K562 (cell line): Measurements from ENCODE around the gene PLEKHM2. TPM values are rescaled to one million over a fixed set of nuclear protein-coding genes. Genes with fewer than 3 reads are reported as not detected.

Experiments
- ATAC-seq: fragments of 200-7000 bp; cut with Tn5 transposase; 3 replicates; pipeline ENCODE4 v1.9.1; 2020; ENCODE audit warnings: moderate library complexity
- BruUV-seq: library from RNA; stranded (reverse); fragments of 400-500 nt; replicated peaks from 2 replicates; lab custom pipeline; 2021; lab: Mats Ljungman, UMichigan
- CTCF ChIA-PET: fragments of 300-600 bp; formaldehyde crosslinking; extraction: SDS; loops from one replicate; lab custom pipeline; 2021; ENCODE audit warnings: low intra/inter-chr PET ratio; lab: Yijun Ruan, JAX
- POLR2A ChIA-PET: fragments of 300-600, 350-650 bp; sonication (Branson Sonifier 250); formaldehyde crosslinking; extraction: SDS; loops from one replicate; lab custom pipeline; 2021; ENCODE audit warnings: antibody characterized with exemption, inconsistent platforms; lab: Yijun Ruan, JAX
- DNase-seq, 4 experiments: peaks; one replicate each; pipeline versions ENCODE4 v3.0.0 to v3.0.0-alpha.2; 2011 to 2018; ENCODE audit warnings: low spot score in 3 of 4, mixed read lengths in 3 of 4; ENCODE audit errors: extremely low read depth in 1 of 4
- FAIRE-seq: peaks from 2 replicates; lab custom pipeline; 2011; peaks lifted over from hg19 to GRCh38; lab: Jason Lieb, UNC
- H2AFZ ChIP-seq: 2 replicates; pipeline ENCODE4 v1.6.0; 2011; ENCODE audit warnings: low read depth, low read length, control low read depth, inconsistent platforms
- H3K27ac ChIP-seq: fragments of 200-600 bp; 3 replicates; pipeline ENCODE4 v1.8.0; 2011; ENCODE audit warnings: low read depth, mild to moderate bottlenecking, control low read depth, inconsistent platforms, low read length, moderate library complexity, mixed read lengths; ENCODE audit errors: extremely low read depth
- H3K27me3 ChIP-seq, 2 experiments: fragments of 300-600 bp in 1 of 2; 2 replicates in 1 of 2; 3 replicates in 1 of 2; pipeline versions ENCODE4 v1.6.0 to v1.8.0; 2011; ENCODE audit warnings: inconsistent platforms in 2 of 2, low read length in 2 of 2, mild to moderate bottlenecking in 1 of 2, mixed read lengths in 1 of 2, moderate library complexity in 1 of 2; ENCODE audit not compliant: control insufficient read depth in 2 of 2, insufficient read depth in 2 of 2
- H3K36me3 ChIP-seq: fragments of 300-600 bp; 3 replicates; pipeline ENCODE4 v1.8.0; 2011; ENCODE audit warnings: mild to moderate bottlenecking, low read length, inconsistent platforms; ENCODE audit not compliant: control insufficient read depth, insufficient read depth
- H3K4me1 ChIP-seq, 2 experiments: fragments of 200-600 bp in 1 of 2; replicated peaks in 1 of 2; 2 replicates in 1 of 2; 3 replicates in 1 of 2; pipeline versions ENCODE4 v1.5.1 to v1.8.0; 2011; ENCODE audit warnings: inconsistent platforms in 2 of 2, low read length in 2 of 2, mild to moderate bottlenecking in 1 of 2, mixed read lengths in 1 of 2, moderate library complexity in 1 of 2; ENCODE audit not compliant: control insufficient read depth in 2 of 2, insufficient read depth in 2 of 2
- H3K4me2 ChIP-seq: 2 replicates; pipeline ENCODE4 v1.6.1; 2011; ENCODE audit warnings: low read length, control low read depth, inconsistent platforms, mixed read lengths; ENCODE audit not compliant: insufficient read depth
- H3K4me3 ChIP-seq: fragments of 200-600 bp; sonication (generic), shearing (Covaris generic); 2 replicates; pipeline ENCODE4 v1.5.1; 2016; ENCODE audit warnings: control low read depth, inconsistent platforms
- H3K79me2 ChIP-seq: fragments of 200-600 bp; 3 replicates; pipeline ENCODE4 v1.8.0; 2011; ENCODE audit warnings: low read length, inconsistent platforms; ENCODE audit not compliant: control insufficient read depth, insufficient read depth
- H3K9ac ChIP-seq, 2 experiments: 2 replicates each; pipeline versions ENCODE4 v1.6.0 to v1.6.1; 2011; ENCODE audit warnings: low read depth in 2 of 2, low read length in 2 of 2, control low read depth in 1 of 2, inconsistent platforms in 1 of 2, mild to moderate bottlenecking in 1 of 2, mixed read lengths in 1 of 2; ENCODE audit not compliant: insufficient read depth in 1 of 2
- H3K9me1 ChIP-seq: one replicate; pipeline ENCODE4 v1.6.0; 2011; ENCODE audit warnings: inconsistent platforms, mild to moderate bottlenecking, low read length, moderate library complexity; ENCODE audit not compliant: control insufficient read depth, insufficient read depth
- H3K9me3 ChIP-seq: replicated peaks from 2 replicates; pipeline ENCODE4 v1.5.1; 2011; ENCODE audit warnings: low read depth, low read length, inconsistent platforms; ENCODE audit not compliant: control insufficient read depth, insufficient read depth
- H4K20me1 ChIP-seq: replicated peaks from 2 replicates; pipeline ENCODE4 v1.6.1; 2011; ENCODE audit warnings: low read length, inconsistent platforms, mixed read lengths; ENCODE audit not compliant: control insufficient read depth, insufficient read depth
- ADNP ChIP-seq: fragments of 200-800 bp; sonication (Bioruptor generic); IDR thresholded peaks from 2 replicates; pipeline ENCODE4 v1.6.1; 2016; ENCODE audit warnings: missing genetic modification characterization, missing compliant biosample characterization
- ARID3A ChIP-seq: IDR thresholded peaks from 2 replicates; pipeline ENCODE4 v1.6.1; 2012; ENCODE audit warnings: low read depth, low read length, improper control_type of control experiment, borderline replicate concordance
- GATA2 ChIP-seq: sonication (generic); formaldehyde crosslinking; IDR thresholded peaks from 2 replicates; pipeline ENCODE4 v1.4.0; 2020; ENCODE audit warnings: mild to moderate bottlenecking, missing genetic modification reagents
- KDM2B ChIP-seq: fragments of 250-450 bp; sonication (Bioruptor Pico); IDR thresholded peaks from 2 replicates; pipeline ENCODE4 v1.8.0; 2021; ENCODE audit warnings: mild to moderate bottlenecking, moderate library complexity
- MBD1 ChIP-seq: fragments of 250-450 bp; sonication (Bioruptor Pico); IDR thresholded peaks from 2 replicates; pipeline ENCODE4 v1.8.0; 2022; ENCODE audit warnings: inconsistent platforms
- PATZ1 ChIP-seq: fragments of 250-450 bp; sonication (Bioruptor Pico); IDR thresholded peaks from 2 replicates; pipeline ENCODE4 v1.5.0; 2020; ENCODE audit warnings: mild to moderate bottlenecking, borderline replicate concordance
- PML ChIP-seq: IDR thresholded peaks from 2 replicates; pipeline ENCODE4 v1.6.1; 2012; ENCODE audit warnings: low read length, inconsistent platforms
- SIN3A ChIP-seq, 2 experiments: fragments of 150-350 bp in 1 of 2; IDR thresholded peaks; 2 replicates each; pipeline ENCODE4 v1.6.1; 2011 to 2016; ENCODE audit warnings: borderline replicate concordance in 2 of 2, low read depth in 2 of 2, low read length in 2 of 2, mild to moderate bottlenecking in 2 of 2, moderate library complexity in 2 of 2; ENCODE audit not compliant: control insufficient read depth in 1 of 2
- TCF15 ChIP-seq: fragments of 250-450 bp; sonication (Bioruptor Pico); IDR thresholded peaks from 2 replicates; pipeline ENCODE4 v1.8.0; 2022; ENCODE audit warnings: moderate library complexity, mild to moderate bottlenecking, inconsistent platforms
- TGIF2 ChIP-seq: sonication (generic); formaldehyde crosslinking; IDR thresholded peaks from 2 replicates; pipeline ENCODE4 v1.8.1; 2022; ENCODE audit warnings: mild to moderate bottlenecking, missing genetic modification reagents, moderate library complexity
- XRCC5 ChIP-seq: fragments of 200-400 bp; formaldehyde crosslinking; IDR thresholded peaks from 2 replicates; pipeline ENCODE4 v1.6.1; 2017; ENCODE audit warnings: low read depth, mild to moderate bottlenecking, low read length
- ZBTB49 ChIP-seq: sonication (generic); formaldehyde crosslinking; IDR thresholded peaks from 2 replicates; pipeline ENCODE4 v1.8.0; 2022; ENCODE audit warnings: missing genetic modification reagents, mild to moderate bottlenecking, borderline replicate concordance
- ZNF444 ChIP-seq: fragments of 250-450 bp; sonication (Bioruptor Pico); IDR thresholded peaks from 2 replicates; pipeline ENCODE4 v1.4.0; 2020; ENCODE audit warnings: mild to moderate bottlenecking, moderate library complexity
- ZNF76 ChIP-seq: fragments of 250-450 bp; sonication (Bioruptor Pico); IDR thresholded peaks from 2 replicates; pipeline ENCODE4 v1.4.0; 2020; ENCODE audit warnings: mild to moderate bottlenecking, moderate library complexity, borderline replicate concordance
- WGBS: fragments of 100-300 bp; shearing (Covaris generic); methylation state at CpG from one replicate; pipeline ENCODE4 v1.1.6; 2016; ENCODE audit warnings: low coverage, mixed read lengths; ENCODE audit not compliant: insufficient coverage; ENCODE audit errors: missing lambda C conversion rate; 5-methylcytosine and 5-hydroxymethylcytosine counted together
- in situ Hi-C: fragments of 300-500 bp; cut with MboI; formaldehyde crosslinking; loops from 4 replicates; pipeline ENCODE4 v1.15.0; 2018; ENCODE audit warnings: inconsistent platforms, mixed read lengths
- intact Hi-C: fragments of 100-400 bp; cut with micrococcal nuclease; formaldehyde crosslinking; loops from 2 replicates; pipeline ENCODE4 v1.14.2; 2022
- polyA plus RNA-seq, 8 experiments: library from polyadenylated mRNA; depleted of rRNA in 4 of 8; stranded (reverse) in 5 of 8; unstranded in 3 of 8; fragments of >200 nt; fragmentation: Nextera tagmentation in 2 of 8; fragmentation: Illumina TruSeq in 1 of 8; extraction: Ambion mirVana in 2 of 8; extraction: Trizol in 1 of 8; gene quantifications; 2 replicates each; pipeline versions ENCODE4 v1.2.1 to v1.2.3, GENCODE V29; 2011 to 2014; ENCODE audit warnings: inconsistent platforms in 1 of 8, missing spikeins in 1 of 8
- total RNA-seq, 7 experiments: library from RNA; depleted of rRNA in 6 of 7; stranded (reverse); fragments of >200 nt in 6 of 7; fragmentation: Illumina TruSeq in 2 of 7; extraction: Trizol in 2 of 7; gene quantifications; 2 replicates each; pipeline versions ENCODE4 v1.2.1 to v1.2.3, GENCODE V29; 2011 to 2021; ENCODE audit warnings: low replicate concordance in 1 of 7

PLEKHM2 gene
- total and polyA plus RNA-seq, 9 of the 15 experiments (the other 6 are each of a cell fraction or from before 2014, with no cell fraction given), result 0.27 to 63.7 (median 33.2) TPM

GRCh38 chr1:15700508-15700907, 16.4 kb downstream of the PLEKHM2 start:
- ChIA-PET CTCF (no interaction called here), POLR2A (interaction anchor here (1.1 kb wide), 1 partner anchor 10 kb away, joined by 3 read pairs; no protein-coding TSS in a partner anchor)
- H3K79me2 ChIP-seq, result peaks cover 54% of the 10 kb centered on the region
- intact Hi-C loops, result no loop called here
- H2AFZ ChIP-seq, result no peak overlapping the region
- ATAC-seq, result no peak
- no peak overlapping the region for H3K27ac ChIP-seq
- H4K20me1 ChIP-seq, result peaks cover 7% of the 10 kb centered on the region
- no peaks in the 10 kb centered on the region for H3K27me3 ChIP-seq
- DNase-seq, result no peak
- no peaks in the 10 kb centered on the region for H3K9me3 ChIP-seq
- peaks cover 0 to 16% of the 10 kb centered on the region in 2 experiments; a peak in 2 of 5 replicates for H3K4me1 ChIP-seq
- 96% methylated on average over 6 of the region's 6 CpGs for WGBS
- FAIRE-seq, result no peak
- BruUV-seq, result no TSS peak
- in situ Hi-C loops, result no loop called here
- H3K36me3 ChIP-seq, result peaks cover 28% of the 10 kb centered on the region; the same call in 2 of the 3 replicates
- H3K4me2 ChIP-seq, result no peak overlapping the region
- no peak overlapping the region for H3K4me3 ChIP-seq
- H3K9me1 ChIP-seq, result no peaks in the 10 kb centered on the region
- H3K9ac ChIP-seq, result no peak overlapping the region
- TF ChIP-seq ZNF444 (CRISPR knock-in tag), result no peak
- no peak for TF ChIP-seq TCF15 (CRISPR knock-in tag)
- TF ChIP-seq ZNF76 (CRISPR knock-in tag), result no peak
- no peak for TF ChIP-seq ZBTB49 (CRISPR knock-in tag)
- no peak for TF ChIP-seq ADNP (tag)
- TF ChIP-seq KDM2B (CRISPR knock-in tag), result no peak
- TF ChIP-seq TGIF2 (CRISPR knock-in tag), result no peak
- TF ChIP-seq GATA2 (CRISPR knock-in tag), result no peak
- TF ChIP-seq PATZ1 (CRISPR knock-in tag), result no peak
- no peak for TF ChIP-seq SIN3A (IDR thresholded peaks at IDR 0.05; ENCODE audit: borderline replicate concordance in 2 of 2, control insufficient read depth in 1 of 2, low read depth in 2 of 2, low read length in 2 of 2)
- TF ChIP-seq XRCC5, result no peak
- TF ChIP-seq MBD1 (CRISPR knock-in tag), result no peak
- TF ChIP-seq PML, result no peak
- no peak for TF ChIP-seq ARID3A
